Measurements from ENCODE around the gene DHX34.

The DHX34 gene

DNA sequence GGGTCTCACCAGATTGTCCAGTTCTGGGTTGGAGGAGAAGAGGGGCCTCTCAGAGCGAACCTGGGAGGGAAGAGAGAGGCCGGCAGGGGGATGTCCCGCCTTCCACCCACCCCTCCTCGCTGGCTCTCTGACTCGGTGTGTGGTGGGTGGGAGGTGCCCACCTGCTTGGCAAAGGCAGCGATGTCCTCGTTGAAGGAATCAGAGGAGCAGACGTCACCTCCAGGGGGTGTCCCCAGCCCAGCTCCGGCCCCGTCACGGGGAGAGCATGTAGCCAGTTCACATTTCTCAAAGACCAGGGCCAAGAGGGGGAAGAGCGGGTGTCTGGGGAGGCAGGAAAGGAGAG lies 67.5 kb downstream of the DHX34 start:
- Histone ChIP-seq H3K36me3 (ENCODE audit: control insufficient read depth, low read length) (peaks cover 11% of the 10 kb centered on the region), H3K4me3 (ENCODE audit: low read length) (no peak overlapping the region), H3K27me3 (ENCODE audit: control insufficient read depth, low read length) (peaks cover 30% of the 10 kb centered on the region), H4K20me1 (ENCODE audit: control insufficient read depth, insufficient read depth, low read depth, low read length) (no peaks in the 10 kb centered on the region), H3F3A (ENCODE audit: control insufficient read depth, insufficient read depth) (no peaks in the 10 kb centered on the region; the same call in 1 of the 2 replicates), H3K27ac (ENCODE audit: low read depth, low read length) (no peak overlapping the region), H3K9me2 (replicated peaks; ENCODE audit: control insufficient read depth, low read length) (no peaks in the 10 kb centered on the region), H3K79me2 (ENCODE audit: control insufficient read depth, low read length) (peaks cover 10% of the 10 kb centered on the region), H3K4me2 (ENCODE audit: low read length) (no peak overlapping the region), H3K4me1 (ENCODE audit: control insufficient read depth, low read length) (peaks cover 39% of the 10 kb centered on the region), H3K9me3 (ENCODE audit: control insufficient read depth, insufficient read depth, low read length) (no peaks in the 10 kb centered on the region)
- no peak for TF ChIP-seq EZH2phosphoT487 (IDR thresholded peaks at IDR 0.05; ENCODE audit: borderline replicate concordance, low read length)
- TF ChIP-seq, protein P1, sequence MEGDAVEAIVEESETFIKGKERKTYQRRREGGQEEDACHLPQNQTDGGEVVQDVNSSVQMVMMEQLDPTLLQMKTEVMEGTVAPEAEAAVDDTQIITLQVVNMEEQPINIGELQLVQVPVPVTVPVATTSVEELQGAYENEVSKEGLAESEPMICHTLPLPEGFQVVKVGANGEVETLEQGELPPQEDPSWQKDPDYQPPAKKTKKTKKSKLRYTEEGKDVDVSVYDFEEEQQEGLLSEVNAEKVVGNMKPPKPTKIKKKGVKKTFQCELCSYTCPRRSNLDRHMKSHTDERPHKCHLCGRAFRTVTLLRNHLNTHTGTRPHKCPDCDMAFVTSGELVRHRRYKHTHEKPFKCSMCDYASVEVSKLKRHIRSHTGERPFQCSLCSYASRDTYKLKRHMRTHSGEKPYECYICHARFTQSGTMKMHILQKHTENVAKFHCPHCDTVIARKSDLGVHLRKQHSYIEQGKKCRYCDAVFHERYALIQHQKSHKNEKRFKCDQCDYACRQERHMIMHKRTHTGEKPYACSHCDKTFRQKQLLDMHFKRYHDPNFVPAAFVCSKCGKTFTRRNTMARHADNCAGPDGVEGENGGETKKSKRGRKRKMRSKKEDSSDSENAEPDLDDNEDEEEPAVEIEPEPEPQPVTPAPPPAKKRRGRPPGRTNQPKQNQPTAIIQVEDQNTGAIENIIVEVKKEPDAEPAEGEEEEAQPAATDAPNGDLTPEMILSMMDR (IDR thresholded peaks at IDR 0.05; ENCODE audit: low read depth, low read length, poor library complexity, severe bottlenecking), result no peak

DNA sequence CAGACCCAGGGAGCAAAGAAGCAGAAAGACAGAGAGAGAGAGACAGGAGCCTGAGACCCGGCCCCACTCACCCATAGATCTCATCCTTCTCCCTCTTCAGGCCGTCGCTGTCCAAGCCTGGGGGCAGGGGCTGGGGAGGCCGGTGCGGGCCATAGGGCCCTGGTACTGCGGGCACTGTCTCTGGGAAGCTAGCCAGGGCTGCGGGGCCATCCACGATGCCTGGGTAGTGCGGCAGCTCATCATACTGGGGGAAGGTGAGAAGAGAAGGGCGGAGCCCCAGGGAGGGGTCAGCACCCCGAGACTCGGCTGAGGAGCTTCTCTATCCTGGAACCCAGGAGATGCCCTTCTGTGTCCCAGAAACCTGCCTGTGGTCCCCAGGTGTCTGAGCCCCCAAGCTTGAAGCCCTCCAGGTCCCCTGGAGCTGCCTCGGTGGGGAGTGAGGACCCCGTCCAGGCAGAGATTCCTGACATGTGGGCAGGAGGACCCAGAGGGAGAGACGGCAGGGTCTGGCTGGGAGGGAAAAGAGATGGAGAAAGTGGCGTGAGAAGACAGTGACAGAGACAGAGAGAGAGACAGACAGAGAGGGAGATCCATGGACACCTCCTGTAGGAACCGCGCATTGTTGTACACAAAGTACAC lies 68.1 kb downstream of the DHX34 start:
- TF ChIP-seq EZH2phosphoT487 (IDR thresholded peaks at IDR 0.05; ENCODE audit: borderline replicate concordance, low read length), result no peak
- Histone ChIP-seq H3K4me1 (ENCODE audit: control insufficient read depth, low read length) (peaks cover 43% of the 10 kb centered on the region), H3K36me3 (ENCODE audit: control insufficient read depth, low read length) (peaks cover 11% of the 10 kb centered on the region), H3K9me3 (ENCODE audit: control insufficient read depth, insufficient read depth, low read length) (no peaks in the 10 kb centered on the region), H3K79me2 (ENCODE audit: control insufficient read depth, low read length) (peaks cover 10% of the 10 kb centered on the region), H3K4me2 (ENCODE audit: low read length) (peak overlapping the region; percentile 65), H3K27ac (ENCODE audit: low read depth, low read length) (no peak overlapping the region), H3K27me3 (ENCODE audit: control insufficient read depth, low read length) (peaks cover 36% of the 10 kb centered on the region), H3K4me3 (ENCODE audit: low read length) (peak overlapping the region; percentile 72), H3F3A (ENCODE audit: control insufficient read depth, insufficient read depth) (no peaks in the 10 kb centered on the region; the same call in 1 of the 2 replicates), H3K9me2 (replicated peaks; ENCODE audit: control insufficient read depth, low read length) (no peaks in the 10 kb centered on the region), H4K20me1 (ENCODE audit: control insufficient read depth, insufficient read depth, low read depth, low read length) (no peaks in the 10 kb centered on the region)

DNA sequence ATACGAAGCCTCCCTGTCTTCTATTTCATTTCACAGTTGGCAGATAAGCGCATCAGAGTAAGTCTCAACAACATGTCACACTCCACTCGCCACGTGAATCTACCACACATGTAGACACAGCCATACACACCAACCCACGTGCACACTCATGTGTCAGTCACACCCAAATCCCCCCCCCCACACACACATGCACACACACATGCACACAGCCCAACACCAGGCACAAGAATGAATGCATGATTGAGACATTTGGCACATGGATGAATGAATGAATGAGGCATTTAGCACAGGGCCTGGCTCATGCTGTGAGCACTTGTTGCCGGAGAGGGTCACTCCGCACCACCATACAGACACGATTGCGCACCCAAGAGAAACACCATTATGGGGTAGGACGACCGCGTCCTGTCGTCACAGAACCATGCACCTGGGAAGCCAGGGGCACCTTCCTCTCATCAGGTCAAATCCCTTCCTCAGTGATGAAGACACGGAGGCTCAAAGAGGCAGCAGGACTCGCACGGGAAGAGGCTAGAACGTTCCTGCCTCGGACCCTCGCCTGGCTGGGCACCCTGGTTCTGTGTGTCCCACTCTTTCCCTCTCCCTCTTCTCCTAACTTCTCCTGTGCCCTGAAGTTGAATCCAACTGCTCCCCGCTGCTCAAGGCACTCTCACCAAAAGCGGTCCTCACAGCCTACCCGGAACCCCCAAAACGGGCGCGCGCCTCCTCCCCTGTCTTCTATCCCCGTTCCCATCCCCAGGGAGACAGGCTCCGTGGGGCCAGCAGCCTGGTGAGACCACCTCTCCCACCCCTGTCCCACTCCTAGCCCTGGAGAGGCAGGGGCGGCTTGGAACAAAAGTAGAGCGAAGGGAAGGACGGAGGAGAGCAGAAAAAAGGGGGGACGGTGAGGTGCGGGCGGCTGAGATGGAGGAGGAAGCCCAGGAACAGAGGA lies 68.9 kb downstream of the DHX34 start:
- 0 out of 2 replicates have a peak overlapping the region, but pooled peaks have one; percentile 1 for H3K27ac ChIP-seq (ENCODE audit: low read depth, low read length)
- no peaks in the 10 kb centered on the region for H3K9me2 ChIP-seq (replicated peaks; ENCODE audit: control insufficient read depth, low read length)
- H3F3A ChIP-seq (ENCODE audit: control insufficient read depth, insufficient read depth), result no peaks in the 10 kb centered on the region; the same call in 1 of the 2 replicates
- H3K4me3 ChIP-seq (ENCODE audit: low read length), result peak overlapping the region; percentile 72
- H3K27me3 ChIP-seq (ENCODE audit: control insufficient read depth, low read length), result peaks cover 44% of the 10 kb centered on the region
- no peaks in the 10 kb centered on the region for H3K9me3 ChIP-seq (ENCODE audit: control insufficient read depth, insufficient read depth, low read length)
- peak overlapping the region; percentile 65 for H3K4me2 ChIP-seq (ENCODE audit: low read length)
- H4K20me1 ChIP-seq (ENCODE audit: control insufficient read depth, insufficient read depth, low read depth, low read length), result no peaks in the 10 kb centered on the region
- TF ChIP-seq, protein P1 (IDR thresholded peaks at IDR 0.05; ENCODE audit: low read depth, low read length, poor library complexity, severe bottlenecking), result no peak
- TF ChIP-seq EZH2phosphoT487 (IDR thresholded peaks at IDR 0.05; ENCODE audit: borderline replicate concordance, low read length), result no peak
- peaks cover 11% of the 10 kb centered on the region for H3K36me3 ChIP-seq (ENCODE audit: control insufficient read depth, low read length)
- H3K79me2 ChIP-seq (ENCODE audit: control insufficient read depth, low read length), result peaks cover 10% of the 10 kb centered on the region
- H3K4me1 ChIP-seq (ENCODE audit: control insufficient read depth, low read length), result peaks cover 46% of the 10 kb centered on the region
